ENCODE data around the gene NAALADL2. TPM values are rescaled to one million over a fixed set of nuclear protein-coding genes. Genes with fewer than 3 reads are reported as not detected.

The NAALADL2 gene
- total RNA-seq, 1 donor, result 23.5 TPM

GRCh38 chr3:175729466-175729865 is 870.3 kb downstream of the NAALADL2 start:
- Histone ChIP-seq H3K79me2 (ENCODE audit: insufficient read depth, low read length) (no peaks in the 10 kb centered on the region), H3K4me3 (ENCODE audit: insufficient read depth, low read length) (no peak overlapping the region), H3K4me2 (ENCODE audit: insufficient read depth, low read length) (no peak overlapping the region), H3K36me3 (ENCODE audit: insufficient read depth, low read length) (no peaks in the 10 kb centered on the region), H3K27ac (ENCODE audit: low read depth, low read length) (no peak overlapping the region), H3K9me3 (ENCODE audit: low read depth, low read length) (no peaks in the 10 kb centered on the region), H3K27me3 (ENCODE audit: insufficient read depth, low read length) (no peaks in the 10 kb centered on the region), H2AFZ (ENCODE audit: low read length) (no peak overlapping the region), H4K20me1 (ENCODE audit: insufficient read depth, low read length) (no peaks in the 10 kb centered on the region), H3K4me1 (ENCODE audit: insufficient read depth, low read length) (no peaks in the 10 kb centered on the region)
- no peak for TF ChIP-seq CTCF (IDR thresholded peaks at IDR 0.05; ENCODE audit: extremely low read depth, low read depth, low read length)
- no peak for DNase-seq (ENCODE audit: insufficient read length, low spot score, missing footprints)

GRCh38 chr3:175731543-175731942 is 872.4 kb downstream of the NAALADL2 start:
- Histone ChIP-seq H3K27me3 (ENCODE audit: insufficient read depth, low read length) (no peaks in the 10 kb centered on the region), H4K20me1 (ENCODE audit: insufficient read depth, low read length) (no peaks in the 10 kb centered on the region), H3K36me3 (ENCODE audit: insufficient read depth, low read length) (no peaks in the 10 kb centered on the region), H3K4me3 (ENCODE audit: insufficient read depth, low read length) (no peak overlapping the region), H3K4me1 (ENCODE audit: insufficient read depth, low read length) (no peaks in the 10 kb centered on the region), H3K27ac (ENCODE audit: low read depth, low read length) (no peak overlapping the region), H3K79me2 (ENCODE audit: insufficient read depth, low read length) (no peaks in the 10 kb centered on the region), H3K4me2 (ENCODE audit: insufficient read depth, low read length) (no peak overlapping the region), H2AFZ (ENCODE audit: low read length) (no peak overlapping the region), H3K9me3 (ENCODE audit: low read depth, low read length) (no peaks in the 10 kb centered on the region)
- DNase-seq (ENCODE audit: insufficient read length, low spot score, missing footprints), result no peak
- no peak for TF ChIP-seq CTCF (IDR thresholded peaks at IDR 0.05; ENCODE audit: extremely low read depth, low read depth, low read length)

- H3K4me2 ChIP-seq (ENCODE audit: insufficient read depth, low read length), result no peak overlapping the region
- no peaks in the 10 kb centered on the region for H3K79me2 ChIP-seq (ENCODE audit: insufficient read depth, low read length)
- H3K4me3 ChIP-seq (ENCODE audit: insufficient read depth, low read length), result no peak overlapping the region
- H2AFZ ChIP-seq (ENCODE audit: low read length), result no peak overlapping the region
- no peaks in the 10 kb centered on the region for H3K9me3 ChIP-seq (ENCODE audit: low read depth, low read length)
- H3K36me3 ChIP-seq (ENCODE audit: insufficient read depth, low read length), result no peaks in the 10 kb centered on the region
- DNase-seq (ENCODE audit: insufficient read length, low spot score, missing footprints), result no peak
- TF ChIP-seq CTCF (IDR thresholded peaks at IDR 0.05; ENCODE audit: extremely low read depth, low read depth, low read length), result no peak
- no peaks in the 10 kb centered on the region for H3K4me1 ChIP-seq (ENCODE audit: insufficient read depth, low read length)
- H3K27ac ChIP-seq (ENCODE audit: low read depth, low read length), result no peak overlapping the region
- no peaks in the 10 kb centered on the region for H3K27me3 ChIP-seq (ENCODE audit: insufficient read depth, low read length)
- no peaks in the 10 kb centered on the region for H4K20me1 ChIP-seq (ENCODE audit: insufficient read depth, low read length)
These were observed 872.9 kb downstream of the NAALADL2 start for GRCh38 chr3:175732017-175732416.

- Histone ChIP-seq H3K36me3 (ENCODE audit: insufficient read depth, low read length) (no peaks in the 10 kb centered on the region), H3K27me3 (ENCODE audit: insufficient read depth, low read length) (no peaks in the 10 kb centered on the region), H3K4me3 (ENCODE audit: insufficient read depth, low read length) (no peak overlapping the region)
These were observed 876.7 kb downstream of the NAALADL2 start for GRCh38 chr3:175735866-175736265.

More at GRCh38 chr3:175735866-175736265, 876.7 kb downstream of the NAALADL2 start:
- TF ChIP-seq CTCF (IDR thresholded peaks at IDR 0.05; ENCODE audit: extremely low read depth, low read depth, low read length), result no peak
- Histone ChIP-seq H3K4me1 (ENCODE audit: insufficient read depth, low read length) (peaks cover 13% of the 10 kb centered on the region), H3K79me2 (ENCODE audit: insufficient read depth, low read length) (no peaks in the 10 kb centered on the region), H2AFZ (ENCODE audit: low read length) (no peak overlapping the region), H3K9me3 (ENCODE audit: low read depth, low read length) (no peaks in the 10 kb centered on the region), H3K4me2 (ENCODE audit: insufficient read depth, low read length) (no peak overlapping the region), H4K20me1 (ENCODE audit: insufficient read depth, low read length) (no peaks in the 10 kb centered on the region), H3K27ac (ENCODE audit: low read depth, low read length) (no peak overlapping the region)
- DNase-seq (ENCODE audit: insufficient read length, low spot score, missing footprints), result no peak

Measured in osteoblast (primary cell).